Measurements from ENCODE around the gene IFNA5. TPM values are rescaled to one million over a fixed set of nuclear protein-coding genes. Genes with fewer than 3 reads are reported as not detected.

The IFNA5 gene
- total and polyA plus RNA-seq, 10 of the 15 experiments (the other 5 are each of a cell fraction or from before 2014, with no cell fraction given), result not detected

DNA sequence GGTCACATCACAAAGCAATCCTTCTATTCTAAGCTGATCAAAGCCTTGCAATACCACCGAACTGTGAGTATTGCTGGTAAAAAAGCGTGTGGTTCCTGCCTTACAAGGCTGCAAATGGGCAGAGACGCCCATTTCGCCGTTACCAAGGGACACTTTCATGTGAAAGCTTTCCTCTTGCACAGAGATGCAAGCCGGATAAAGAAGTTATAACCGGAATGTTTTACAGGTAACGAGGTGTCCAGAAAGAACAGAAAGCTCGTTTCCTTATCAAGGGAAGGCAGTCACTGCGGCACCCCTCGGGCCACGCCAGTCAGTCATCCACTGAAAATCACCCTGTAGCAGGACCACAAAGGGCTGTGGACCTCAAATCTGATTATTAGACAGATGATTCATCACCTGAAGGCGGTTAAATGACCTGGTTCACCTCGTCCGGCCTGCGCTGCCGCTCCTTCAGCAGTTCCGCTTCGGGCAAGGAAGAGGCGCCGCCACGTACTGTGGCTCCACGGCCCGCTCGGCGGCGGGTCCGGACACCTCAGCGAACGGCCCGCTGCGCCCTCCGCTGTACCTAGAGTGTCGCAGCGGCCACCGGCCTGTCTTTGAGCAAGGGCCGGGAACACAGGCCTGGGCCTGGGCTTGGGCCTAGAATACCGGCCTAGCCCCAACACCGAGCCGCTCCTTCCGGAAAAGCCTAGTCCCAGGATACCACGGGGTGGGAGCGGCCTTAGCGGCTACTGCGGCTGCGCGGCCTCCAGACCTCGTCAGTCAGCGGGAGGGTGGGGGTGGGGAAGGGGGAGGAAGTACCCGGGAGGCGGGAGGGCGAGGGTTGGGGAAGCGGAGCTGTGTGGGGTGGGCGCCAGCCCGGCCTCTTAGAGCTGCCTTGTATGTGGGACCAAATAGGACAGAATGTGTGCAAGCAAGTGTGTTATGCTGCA, 29.9 kb upstream of the IFNA5 start, which contains the start of gene KLHL9 (continued):
- TF ChIP-seq, protein P1, sequence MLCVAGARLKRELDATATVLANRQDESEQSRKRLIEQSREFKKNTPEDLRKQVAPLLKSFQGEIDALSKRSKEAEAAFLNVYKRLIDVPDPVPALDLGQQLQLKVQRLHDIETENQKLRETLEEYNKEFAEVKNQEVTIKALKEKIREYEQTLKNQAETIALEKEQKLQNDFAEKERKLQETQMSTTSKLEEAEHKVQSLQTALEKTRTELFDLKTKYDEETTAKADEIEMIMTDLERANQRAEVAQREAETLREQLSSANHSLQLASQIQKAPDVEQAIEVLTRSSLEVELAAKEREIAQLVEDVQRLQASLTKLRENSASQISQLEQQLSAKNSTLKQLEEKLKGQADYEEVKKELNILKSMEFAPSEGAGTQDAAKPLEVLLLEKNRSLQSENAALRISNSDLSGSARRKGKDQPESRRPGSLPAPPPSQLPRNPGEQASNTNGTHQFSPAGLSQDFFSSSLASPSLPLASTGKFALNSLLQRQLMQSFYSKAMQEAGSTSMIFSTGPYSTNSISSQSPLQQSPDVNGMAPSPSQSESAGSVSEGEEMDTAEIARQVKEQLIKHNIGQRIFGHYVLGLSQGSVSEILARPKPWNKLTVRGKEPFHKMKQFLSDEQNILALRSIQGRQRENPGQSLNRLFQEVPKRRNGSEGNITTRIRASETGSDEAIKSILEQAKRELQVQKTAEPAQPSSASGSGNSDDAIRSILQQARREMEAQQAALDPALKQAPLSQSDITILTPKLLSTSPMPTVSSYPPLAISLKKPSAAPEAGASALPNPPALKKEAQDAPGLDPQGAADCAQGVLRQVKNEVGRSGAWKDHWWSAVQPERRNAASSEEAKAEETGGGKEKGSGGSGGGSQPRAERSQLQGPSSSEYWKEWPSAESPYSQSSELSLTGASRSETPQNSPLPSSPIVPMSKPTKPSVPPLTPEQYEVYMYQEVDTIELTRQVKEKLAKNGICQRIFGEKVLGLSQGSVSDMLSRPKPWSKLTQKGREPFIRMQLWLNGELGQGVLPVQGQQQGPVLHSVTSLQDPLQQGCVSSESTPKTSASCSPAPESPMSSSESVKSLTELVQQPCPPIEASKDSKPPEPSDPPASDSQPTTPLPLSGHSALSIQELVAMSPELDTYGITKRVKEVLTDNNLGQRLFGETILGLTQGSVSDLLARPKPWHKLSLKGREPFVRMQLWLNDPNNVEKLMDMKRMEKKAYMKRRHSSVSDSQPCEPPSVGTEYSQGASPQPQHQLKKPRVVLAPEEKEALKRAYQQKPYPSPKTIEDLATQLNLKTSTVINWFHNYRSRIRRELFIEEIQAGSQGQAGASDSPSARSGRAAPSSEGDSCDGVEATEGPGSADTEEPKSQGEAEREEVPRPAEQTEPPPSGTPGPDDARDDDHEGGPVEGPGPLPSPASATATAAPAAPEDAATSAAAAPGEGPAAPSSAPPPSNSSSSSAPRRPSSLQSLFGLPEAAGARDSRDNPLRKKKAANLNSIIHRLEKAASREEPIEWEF (IDR thresholded peaks at IDR 0.05; ENCODE audit: insufficient replicate concordance, low read depth, low read length), result no peak
- TF ChIP-seq SMAD1 (IDR thresholded peaks at IDR 0.05; ENCODE audit: low read depth, partially characterized antibody), result no peak
- peak; percentile 56; the same call in 1 of the 2 replicates for TF ChIP-seq ZNF24 (IDR thresholded peaks at IDR 0.05)
- peak; percentile 77 for TF ChIP-seq LARP7 (IDR thresholded peaks at IDR 0.05)
- TF ChIP-seq, protein P2, sequence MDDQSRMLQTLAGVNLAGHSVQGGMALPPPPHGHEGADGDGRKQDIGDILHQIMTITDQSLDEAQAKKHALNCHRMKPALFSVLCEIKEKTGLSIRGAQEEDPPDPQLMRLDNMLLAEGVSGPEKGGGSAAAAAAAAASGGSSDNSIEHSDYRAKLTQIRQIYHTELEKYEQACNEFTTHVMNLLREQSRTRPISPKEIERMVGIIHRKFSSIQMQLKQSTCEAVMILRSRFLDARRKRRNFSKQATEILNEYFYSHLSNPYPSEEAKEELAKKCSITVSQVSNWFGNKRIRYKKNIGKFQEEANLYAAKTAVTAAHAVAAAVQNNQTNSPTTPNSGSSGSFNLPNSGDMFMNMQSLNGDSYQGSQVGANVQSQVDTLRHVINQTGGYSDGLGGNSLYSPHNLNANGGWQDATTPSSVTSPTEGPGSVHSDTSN (IDR thresholded peaks at IDR 0.05; ENCODE audit: insufficient replicate concordance, low read depth, low read length), result peak; percentile 2
- 0 out of 2 replicates have a peak, but pooled peaks have one; percentile 9 for TF ChIP-seq TCF3 (IDR thresholded peaks at IDR 0.05; ENCODE audit: borderline replicate concordance, insufficient read depth, low read depth, low read length)
- no peak for TF ChIP-seq IRF4 (IDR thresholded peaks at IDR 0.05; ENCODE audit: low read depth, low read length)
- TF ChIP-seq SPI1 (IDR thresholded peaks at IDR 0.05; ENCODE audit: borderline replicate concordance, insufficient read depth, low read depth, low read length), result peak; percentile 72
- peak; percentile 34; the same call in 1 of the 2 replicates for TF ChIP-seq HCFC1 (IDR thresholded peaks at IDR 0.05; ENCODE audit: low read length)
- TF ChIP-seq, protein P3, sequence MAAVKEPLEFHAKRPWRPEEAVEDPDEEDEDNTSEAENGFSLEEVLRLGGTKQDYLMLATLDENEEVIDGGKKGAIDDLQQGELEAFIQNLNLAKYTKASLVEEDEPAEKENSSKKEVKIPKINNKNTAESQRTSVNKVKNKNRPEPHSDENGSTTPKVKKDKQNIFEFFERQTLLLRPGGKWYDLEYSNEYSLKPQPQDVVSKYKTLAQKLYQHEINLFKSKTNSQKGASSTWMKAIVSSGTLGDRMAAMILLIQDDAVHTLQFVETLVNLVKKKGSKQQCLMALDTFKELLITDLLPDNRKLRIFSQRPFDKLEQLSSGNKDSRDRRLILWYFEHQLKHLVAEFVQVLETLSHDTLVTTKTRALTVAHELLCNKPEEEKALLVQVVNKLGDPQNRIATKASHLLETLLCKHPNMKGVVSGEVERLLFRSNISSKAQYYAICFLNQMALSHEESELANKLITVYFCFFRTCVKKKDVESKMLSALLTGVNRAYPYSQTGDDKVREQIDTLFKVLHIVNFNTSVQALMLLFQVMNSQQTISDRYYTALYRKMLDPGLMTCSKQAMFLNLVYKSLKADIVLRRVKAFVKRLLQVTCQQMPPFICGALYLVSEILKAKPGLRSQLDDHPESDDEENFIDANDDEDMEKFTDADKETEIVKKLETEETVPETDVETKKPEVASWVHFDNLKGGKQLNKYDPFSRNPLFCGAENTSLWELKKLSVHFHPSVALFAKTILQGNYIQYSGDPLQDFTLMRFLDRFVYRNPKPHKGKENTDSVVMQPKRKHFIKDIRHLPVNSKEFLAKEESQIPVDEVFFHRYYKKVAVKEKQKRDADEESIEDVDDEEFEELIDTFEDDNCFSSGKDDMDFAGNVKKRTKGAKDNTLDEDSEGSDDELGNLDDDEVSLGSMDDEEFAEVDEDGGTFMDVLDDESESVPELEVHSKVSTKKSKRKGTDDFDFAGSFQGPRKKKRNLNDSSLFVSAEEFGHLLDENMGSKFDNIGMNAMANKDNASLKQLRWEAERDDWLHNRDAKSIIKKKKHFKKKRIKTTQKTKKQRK (IDR thresholded peaks at IDR 0.05; ENCODE audit: low read depth, low read length), result no peak
- TF ChIP-seq ZBED1 (IDR thresholded peaks at IDR 0.05; ENCODE audit: borderline replicate concordance), result no peak
- peak; percentile 83; the same call in 1 of the 2 replicates for TF ChIP-seq SMARCA5 (IDR thresholded peaks at IDR 0.05)
- TF ChIP-seq YBX1 (IDR thresholded peaks at IDR 0.05), result no peak
- peak; percentile 91 for TF ChIP-seq POLR2A (IDR thresholded peaks at IDR 0.05; ENCODE audit: low read depth, low read length)
- 0 out of 2 replicates have a peak, but pooled peaks have one; percentile 13 for TF ChIP-seq STAT1 (conservative IDR thresholded peaks at IDR 0.05)
- TF ChIP-seq GATAD2B (conservative IDR thresholded peaks at IDR 0.05; ENCODE audit: low read depth), result peak; percentile 94
- TF ChIP-seq NFYA (IDR thresholded peaks at IDR 0.05; ENCODE audit: borderline replicate concordance, low read depth, low read length), result no peak
- TF ChIP-seq, protein P4, sequence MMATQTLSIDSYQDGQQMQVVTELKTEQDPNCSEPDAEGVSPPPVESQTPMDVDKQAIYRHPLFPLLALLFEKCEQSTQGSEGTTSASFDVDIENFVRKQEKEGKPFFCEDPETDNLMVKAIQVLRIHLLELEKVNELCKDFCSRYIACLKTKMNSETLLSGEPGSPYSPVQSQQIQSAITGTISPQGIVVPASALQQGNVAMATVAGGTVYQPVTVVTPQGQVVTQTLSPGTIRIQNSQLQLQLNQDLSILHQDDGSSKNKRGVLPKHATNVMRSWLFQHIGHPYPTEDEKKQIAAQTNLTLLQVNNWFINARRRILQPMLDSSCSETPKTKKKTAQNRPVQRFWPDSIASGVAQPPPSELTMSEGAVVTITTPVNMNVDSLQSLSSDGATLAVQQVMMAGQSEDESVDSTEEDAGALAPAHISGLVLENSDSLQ (IDR thresholded peaks at IDR 0.05), result peak; percentile 69; the same call in 1 of the 2 replicates
- TF ChIP-seq FOXK2 (IDR thresholded peaks at IDR 0.05), result no peak

Data from GM12878 (cell line).